Measurements from ENCODE around the gene SMYD3.
A peak's percentile ranks its signal among the peaks of the same experiment; 100 is the strongest.

SMYD3 gene

DNA sequence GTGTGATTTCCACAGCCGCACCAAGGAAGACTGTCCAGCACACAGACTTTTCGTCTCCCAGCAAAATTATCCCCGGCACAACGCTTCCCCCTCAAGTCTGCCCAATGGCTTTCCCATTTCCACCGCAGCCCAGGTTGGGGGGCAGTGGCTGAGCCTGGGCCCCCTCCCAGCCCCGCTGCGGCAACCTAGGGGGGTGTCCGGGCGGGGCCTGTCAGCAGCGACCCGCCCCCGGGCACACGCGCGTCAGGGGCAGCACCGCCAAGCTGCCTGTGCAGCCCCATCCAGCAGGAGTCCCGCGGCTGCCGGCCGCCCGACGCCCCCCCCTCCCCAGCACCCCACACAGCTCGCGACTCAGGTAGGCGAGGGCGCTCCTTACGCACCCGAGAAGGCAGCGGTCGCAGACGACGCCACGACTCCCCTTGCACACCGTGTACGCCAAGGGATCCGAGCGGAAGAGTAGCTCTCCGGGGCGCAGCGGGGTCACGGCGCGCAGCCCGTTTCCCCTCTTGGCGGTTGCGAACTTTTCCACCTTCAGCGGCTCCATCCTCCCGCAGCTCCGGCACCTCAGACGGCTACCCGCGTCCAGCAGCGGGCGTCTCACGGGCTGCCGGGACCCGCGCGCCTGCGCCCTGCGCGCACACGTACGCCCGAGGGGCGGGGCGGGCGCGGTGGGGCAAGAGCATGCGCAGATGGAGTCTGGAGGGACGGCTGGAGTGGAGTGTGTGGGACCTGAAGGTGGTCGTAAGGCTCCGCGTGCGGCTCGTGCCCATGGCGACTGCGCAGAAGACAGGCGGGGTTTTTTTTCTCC lies at the start of gene SMYD3:
Gene SMYD3, minus strand, starts transcription at position 606 of the 808 bp plus-strand sequence.
- peak; percentile 92 for DNase-seq

DNA sequence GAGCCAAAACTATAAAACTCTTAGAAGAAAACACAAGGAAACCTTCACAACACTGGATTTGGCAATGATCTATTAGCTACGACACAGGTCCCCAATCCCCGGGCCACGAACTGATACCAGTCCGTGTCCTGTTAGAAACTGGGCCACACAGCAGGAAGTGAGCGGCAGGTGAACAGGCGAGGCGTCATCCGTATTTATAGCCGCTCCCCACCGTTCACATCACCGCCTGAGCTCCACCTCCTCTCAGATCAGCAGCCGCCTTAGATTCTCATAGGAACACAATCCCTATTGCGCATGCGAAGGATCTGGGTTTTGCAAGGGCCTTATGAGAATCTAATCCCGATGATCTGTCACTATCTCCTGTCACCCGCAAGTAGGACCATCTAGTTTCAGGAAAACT lies 47.1 kb upstream of the SMYD3 start:
- no peak for DNase-seq

DNA sequence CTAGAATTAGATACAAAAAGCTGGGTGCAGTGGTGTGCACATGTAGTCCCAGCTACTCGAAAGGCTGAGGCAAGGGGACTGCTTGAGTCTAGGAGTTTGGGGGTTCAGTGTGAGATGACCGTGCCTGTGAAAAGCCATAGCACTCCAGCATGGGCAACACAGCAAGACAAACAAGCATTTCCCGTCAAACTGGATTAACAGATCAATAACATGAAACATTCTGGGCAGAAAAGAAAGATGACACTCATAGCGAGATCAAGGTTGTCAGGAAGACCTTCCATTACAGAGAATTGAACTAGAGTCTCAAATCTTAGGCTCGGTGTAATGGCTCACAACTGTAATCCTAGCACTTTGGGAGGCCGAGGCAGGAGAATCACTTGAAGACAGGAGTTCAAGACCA lies 45.0 kb upstream of the SMYD3 start:
- no peak for DNase-seq

DNA sequence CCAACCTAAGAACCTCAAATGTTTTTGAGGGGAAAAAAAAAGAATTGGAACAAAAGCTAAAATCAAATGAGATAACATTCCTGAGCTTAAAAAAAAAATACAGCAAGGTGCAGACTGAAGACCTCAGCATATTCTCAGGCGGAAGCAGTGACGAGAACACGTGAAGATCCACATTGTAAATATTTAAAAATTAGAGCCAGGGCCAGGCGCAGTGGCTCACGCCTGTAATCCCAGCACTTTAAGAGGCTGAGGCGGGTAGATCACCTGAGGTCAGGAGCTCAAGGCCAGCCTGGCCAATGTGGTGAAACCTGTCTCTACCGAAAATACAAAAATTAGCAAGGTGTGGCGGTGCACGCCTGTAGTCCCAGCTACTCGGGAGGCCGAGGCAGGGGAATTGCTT lies 43.3 kb upstream of the SMYD3 start:
- no peak for DNase-seq

DNA sequence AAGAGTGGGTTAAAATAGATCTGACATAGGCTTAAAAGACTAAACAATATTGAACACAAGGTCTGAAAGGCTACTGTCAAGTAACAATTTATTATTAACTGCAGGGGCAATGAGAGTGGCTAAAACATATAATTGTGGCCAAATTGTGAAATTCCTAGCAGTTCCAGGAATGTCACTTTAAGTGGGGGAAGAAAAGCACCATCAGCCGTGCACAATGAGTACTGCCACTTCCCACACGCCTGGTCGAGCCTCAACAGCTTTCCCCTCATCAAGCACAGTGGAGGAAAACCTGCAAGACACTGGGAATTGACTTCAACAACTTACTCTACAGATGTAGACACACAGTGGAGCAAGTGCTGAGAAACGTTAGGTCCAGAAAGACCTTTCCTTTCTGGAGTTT lies 42.6 kb upstream of the SMYD3 start:
- DNase-seq = no peak

DNA sequence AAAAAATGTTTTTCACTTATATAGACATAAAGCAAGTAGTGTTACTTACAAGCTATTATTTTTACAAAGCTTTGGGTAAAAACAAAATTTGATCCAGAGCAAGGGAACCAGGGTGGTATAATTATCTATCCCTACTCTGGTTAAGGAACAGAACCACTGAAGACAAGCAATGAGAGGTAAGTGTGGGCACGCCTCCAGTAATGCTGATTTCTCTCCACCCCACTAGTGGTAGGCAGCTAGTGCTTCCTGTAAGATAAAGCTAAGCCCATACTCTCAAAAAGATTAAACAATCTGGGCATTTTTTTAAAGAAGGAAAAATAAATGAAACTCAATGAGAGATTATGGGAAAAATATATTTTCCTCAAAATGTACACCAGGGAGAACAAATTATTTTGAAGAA lies 36.9 kb upstream of the SMYD3 start:
- no peak for DNase-seq

DNA sequence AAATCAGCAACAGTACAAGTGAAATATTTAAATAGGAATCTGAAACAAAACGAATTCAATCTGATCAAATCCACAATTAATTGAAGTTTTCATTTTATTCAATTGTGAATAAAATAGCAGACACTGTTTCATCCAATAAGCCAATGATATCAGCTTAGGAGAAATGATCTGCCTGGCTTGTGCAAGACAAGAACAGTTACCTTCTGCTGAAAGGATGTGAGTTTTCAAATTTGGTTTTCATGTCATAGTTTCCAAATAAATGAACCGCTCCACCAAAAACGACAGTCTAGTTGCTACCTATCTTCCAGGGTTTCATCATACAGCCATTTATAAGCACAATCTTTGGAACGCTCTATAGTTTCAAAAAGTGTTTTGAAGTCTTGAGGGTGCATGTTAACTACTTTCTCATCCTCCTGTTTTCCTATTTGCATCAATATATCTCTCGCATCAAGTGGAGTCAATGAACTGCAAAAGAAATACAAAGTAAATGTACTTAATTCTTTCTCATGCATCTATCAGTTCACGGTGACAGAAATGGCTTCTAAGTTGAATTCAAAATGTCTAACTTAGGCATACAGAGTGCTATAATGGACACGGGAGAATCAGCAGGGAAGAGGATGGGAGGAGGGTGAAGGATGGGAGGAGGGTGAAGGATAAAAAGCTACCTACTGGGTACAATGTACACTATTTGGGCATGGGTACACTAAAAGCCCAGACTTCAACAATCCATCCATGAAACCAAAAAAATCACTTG lies 33.8 kb upstream of the SMYD3 start:
- no peak for DNase-seq

DNA sequence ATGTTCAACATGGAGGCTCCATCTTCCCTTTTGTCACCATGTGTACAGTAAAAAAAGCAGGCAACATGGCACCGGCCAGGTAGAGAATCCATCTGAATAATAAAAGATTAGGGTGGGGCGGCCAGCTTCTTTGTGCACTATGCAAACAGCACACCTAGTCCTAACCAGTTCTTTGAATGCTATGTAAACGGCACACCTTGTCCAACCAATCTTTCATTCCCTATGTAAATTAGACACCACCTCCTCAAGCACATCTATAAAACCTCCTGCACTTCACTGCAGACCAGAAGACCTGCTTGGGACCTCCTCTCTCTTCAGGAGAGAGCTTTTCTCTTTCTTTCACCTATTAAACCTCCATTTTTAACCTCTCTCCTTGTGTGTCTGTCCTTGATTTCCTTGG lies 30.8 kb upstream of the SMYD3 start:
- DNase-seq = no peak

DNA sequence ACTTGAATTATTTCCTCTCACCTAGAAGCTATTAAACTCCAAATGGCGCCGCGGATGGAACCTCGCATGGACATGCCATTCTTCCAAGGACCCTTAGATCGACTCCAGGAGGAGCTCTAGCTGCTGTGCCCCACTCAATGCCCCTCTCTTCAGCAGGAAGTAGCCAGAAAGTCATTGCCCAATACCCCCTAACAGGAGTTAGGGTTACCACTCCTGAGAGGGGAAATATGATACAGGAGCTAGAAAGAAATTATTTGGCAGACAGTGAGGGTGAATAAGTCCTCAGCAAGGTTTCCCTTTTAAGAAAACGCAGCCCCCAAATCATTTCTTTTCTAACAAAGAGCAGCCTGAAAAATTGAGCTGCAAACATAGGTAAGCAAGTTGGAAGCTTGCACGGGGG lies 30.4 kb upstream of the SMYD3 start:
- DNase-seq = no peak

DNA sequence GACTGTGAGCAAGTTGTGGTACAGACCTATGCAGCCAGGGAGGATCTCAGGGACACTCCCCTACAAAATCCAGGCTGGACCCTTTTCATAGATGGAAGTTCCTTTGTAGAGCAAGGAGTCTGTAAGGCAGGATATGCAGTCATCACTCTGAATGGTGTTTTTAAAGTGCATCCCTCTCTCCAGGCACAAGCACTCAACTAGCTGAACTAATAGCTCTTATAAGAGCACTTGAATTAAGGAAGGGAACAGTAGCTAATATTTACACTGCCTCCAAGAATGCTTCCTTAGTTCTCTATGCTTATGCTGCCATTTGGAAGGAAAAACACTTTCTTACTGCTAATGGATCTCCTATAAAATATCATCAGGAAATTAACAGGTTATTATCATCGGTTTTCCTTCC lies 27.0 kb upstream of the SMYD3 start:
- peak; percentile 28 for DNase-seq

DNA sequence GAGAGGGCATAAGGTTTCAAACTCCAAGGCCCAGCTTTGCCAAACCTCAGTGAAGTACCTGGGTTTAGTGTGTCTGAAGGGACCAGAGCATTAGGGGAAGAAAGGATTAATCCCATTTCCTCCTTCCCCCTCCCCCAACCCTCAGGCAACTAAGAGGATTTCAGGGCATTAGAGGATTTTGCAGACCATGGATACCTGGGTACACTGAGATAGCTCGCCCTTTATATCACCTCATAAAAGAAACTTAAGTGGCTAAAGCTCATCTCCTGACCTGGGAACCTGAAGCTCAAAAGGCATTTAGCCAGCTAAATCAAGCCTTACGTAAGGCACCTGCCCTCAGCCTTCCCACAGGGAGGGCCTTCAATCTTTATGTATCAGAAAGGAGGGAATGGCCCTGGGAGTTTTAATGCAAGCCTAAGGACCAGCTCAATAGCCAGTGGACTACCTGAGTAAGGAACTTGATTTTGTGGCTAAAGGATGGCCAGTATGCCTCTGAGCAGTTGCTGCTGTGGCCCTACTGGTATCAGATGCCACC lies 26.4 kb upstream of the SMYD3 start:
- no peak for DNase-seq

DNA sequence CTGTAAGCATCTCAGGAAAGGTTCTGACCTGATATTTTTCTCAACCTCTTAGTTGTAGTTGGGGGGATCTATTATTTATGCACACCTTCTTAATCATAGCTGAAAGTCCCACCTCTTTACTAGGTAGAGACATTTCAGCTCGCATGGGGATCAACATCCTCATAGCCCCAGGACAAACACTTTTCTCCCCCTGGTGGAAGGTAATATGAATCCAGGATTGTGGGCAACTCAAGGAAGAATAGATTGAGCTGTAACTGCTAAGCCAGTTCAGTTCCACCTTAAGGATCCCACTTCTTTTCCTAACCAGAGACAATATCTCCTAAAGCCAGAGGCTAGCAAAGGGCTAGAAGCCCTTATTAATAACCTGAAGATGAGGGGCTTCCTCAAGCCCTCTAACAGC lies 25.4 kb upstream of the SMYD3 start:
- DNase-seq = no peak

DNA sequence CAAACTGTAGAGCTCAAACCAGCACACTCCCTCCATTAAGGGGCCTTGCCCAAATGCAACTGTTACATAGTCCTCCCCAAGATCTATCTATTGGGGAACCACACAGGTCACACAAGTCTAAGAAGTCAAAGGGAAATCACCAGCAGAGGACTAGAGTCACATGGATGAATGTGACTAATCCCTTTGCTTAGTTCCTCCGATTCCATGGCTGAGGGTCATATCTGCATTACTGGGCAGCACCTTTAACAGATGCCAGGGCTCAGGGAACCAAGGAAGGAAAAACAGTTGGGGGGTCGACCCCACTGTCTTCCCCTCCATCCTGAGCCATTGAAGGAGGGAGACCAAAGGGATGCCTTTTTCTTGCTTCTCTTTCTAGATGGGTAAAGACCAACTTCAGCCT lies 23.4 kb upstream of the SMYD3 start:
- DNase-seq = no peak

DNA sequence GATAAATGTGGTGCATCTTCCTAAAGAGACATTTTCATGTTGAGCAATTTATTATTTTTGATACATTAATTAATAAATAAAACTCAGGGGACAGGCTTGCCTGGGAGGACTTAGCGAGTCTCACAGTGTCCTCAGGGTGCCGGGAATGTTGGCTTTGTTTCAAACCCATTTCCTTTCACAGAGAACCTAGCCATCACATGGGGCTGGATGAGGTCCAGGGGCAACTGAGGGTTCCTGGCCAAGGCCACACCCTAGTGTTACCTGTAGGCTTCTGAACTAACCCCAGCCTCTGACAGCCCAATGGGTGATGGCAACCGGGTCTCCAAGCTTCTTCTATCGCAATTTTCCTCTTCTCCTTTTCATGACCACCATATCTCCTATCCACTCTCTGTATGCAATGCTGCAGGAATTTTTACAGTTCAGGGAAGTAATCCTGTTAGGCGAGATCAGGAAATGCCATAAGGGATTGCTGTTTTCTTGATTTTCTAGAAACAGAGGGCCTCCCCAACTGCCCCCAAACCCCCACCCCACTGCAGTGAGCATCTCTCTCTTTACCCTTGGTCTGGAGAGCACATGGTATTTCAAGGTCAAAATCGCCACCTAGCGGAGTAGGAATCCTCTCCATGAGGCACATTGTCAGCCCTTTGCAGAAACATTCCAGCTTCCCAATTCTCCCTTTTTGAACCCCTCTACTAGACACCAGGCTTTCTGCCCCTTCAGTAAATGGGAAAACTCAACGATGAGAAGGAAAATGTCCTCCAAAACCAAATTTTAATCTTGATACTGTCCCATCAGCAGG lies 22.1 kb upstream of the SMYD3 start:
- peak; percentile 29 for DNase-seq

DNA sequence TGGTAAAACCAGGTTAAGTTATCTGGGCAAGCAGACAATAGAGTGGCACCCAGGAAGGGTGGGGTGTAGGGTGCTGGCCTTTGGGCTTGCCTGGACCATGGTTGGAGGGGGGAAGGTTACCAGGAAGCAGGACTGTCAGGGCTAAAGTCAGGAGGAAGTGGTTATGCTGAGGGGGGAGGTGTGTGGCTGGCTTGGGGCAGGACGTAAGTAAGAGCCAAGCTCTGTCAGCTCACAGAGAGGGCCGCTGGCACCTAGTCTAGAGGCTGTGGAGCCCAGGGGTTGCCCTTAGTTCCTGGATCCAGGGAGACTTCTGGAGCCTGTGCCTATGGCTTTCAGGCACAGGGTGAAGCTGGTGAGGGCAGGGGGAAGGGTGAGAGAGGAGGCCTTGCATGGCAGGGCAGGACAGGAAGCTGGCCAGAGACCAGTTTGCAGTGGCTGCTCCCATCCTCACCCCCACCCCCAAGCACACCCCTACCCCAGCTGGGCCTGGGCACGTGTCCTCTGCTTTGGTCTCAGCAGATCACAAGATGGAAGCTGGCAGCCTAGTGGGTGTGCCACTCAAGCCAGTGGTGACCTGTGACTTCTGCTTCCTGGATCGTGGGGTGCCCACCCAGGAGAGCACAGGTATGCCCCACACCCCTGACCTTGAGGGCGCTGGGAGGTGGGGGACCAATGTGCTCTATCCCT lies 20.5 kb upstream of the SMYD3 start:
- DNase-seq = peak; percentile 50

DNA sequence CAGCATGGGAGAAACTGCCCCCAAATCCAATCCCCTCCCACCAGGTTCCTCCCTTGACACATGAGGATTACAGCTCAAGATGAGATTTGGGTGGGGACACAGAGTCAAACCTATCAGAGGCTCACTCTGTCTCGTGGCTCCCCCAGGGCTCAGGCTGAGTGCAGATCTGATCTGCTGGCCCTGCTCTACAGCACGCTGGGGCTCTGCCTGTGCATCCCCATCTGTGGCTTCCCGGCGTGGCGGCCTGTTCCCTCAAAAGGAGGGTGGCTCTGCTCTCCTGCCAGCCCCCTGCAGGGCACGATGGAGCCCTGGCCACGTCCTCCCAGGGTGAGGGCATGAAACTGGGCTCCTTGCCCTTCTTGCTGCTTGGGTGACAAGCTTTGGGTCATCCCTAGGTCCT lies 19.8 kb upstream of the SMYD3 start:
- DNase-seq = peak; percentile 49

DNA sequence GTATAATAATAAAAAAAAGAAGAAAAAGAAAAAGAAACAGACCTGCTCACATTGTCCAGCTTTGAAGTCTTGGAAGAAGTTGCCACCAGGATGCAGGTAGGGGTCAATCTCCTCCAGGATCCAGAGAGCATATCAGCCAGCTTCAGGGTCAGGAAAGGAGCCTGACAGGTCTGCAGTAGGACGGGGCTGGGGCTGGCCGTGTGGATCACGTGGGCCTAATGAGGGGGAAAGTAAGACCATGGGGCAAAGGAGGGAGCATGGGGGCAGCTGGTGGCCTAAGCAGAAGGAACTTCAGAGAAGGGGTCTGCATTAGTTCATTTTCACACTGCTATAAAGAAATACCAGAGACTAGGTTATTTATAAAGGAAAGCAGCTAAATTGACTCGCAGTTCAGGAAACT lies 19.3 kb upstream of the SMYD3 start:
- peak; percentile 34 for DNase-seq

DNA sequence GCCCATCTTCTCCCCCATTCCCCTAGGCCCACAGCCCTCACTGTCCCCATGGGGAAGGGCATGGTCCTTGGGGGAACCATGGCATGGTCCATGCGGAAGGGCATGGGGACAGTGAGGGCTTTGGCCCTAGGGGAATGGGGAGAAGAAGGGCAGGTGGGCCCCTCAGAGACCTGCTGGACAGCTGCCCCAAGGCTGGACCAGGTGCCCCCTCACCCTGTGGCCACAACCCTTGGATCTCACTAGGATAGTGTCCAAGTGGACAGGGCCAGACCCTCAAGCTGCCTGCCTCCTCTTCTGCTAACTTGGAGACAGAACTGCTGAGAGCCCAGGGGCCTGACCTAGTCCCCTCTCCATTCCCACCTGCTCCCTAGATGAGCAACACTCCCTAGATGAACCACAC lies 12.4 kb upstream of the SMYD3 start:
- DNase-seq = no peak

DNA sequence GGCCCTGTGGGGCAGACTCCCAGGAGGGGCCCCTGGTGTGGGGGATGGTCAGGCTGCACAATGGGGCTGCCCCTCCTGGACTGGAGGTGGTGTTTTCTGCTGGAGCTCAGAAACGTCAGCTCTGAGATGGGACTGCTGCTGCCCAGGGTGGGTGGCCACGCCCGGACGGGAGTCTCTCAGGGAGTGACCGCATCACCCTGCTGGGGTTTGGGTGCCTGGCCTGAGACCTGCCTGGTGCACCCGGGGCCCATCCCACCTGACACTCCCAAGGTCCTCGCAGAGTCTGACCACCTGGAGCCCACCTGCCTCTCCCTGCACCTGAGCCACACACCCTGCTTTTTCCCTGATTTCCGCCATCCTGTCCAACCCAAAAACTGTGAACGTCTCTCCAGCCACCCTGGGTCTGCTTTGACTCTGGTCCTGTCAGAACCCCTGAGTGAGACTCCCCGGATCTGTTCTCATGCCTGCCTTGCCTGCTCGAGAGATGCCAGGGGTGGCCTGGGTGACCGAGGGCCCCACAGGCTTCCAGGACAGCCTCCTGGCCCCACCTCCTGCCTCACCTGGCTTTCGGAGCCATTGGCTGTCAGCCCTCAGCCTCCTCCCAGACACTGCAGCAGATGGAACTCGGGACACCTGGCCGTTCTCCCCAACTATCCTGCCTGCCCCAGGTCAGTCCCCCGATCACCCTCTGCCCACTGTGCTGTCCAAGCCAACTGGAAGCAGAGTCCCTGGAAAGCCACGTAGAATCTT lies 11.6 kb upstream of the SMYD3 start:
- peak; percentile 42 for DNase-seq

DNA sequence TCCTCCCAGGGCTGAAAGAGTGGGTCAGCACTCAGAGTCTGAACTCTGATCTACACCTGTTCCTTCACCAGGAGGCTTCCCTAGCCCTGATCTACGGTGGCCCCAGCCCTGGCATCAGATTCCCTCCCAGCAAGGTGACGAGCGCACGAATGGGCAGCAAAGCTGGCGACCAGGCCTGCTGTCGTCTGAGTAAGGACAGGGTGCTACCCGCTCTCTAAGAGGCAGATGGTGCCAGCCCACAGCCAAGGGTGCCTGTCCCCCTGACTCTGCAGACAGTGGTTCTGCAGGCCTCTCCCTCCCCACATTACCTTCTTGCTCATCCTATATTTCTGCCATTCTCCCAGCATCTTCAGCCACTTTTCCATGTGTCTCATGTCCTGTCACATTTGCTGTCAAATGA lies 10.3 kb upstream of the SMYD3 start:
- peak; percentile 32 for DNase-seq

DNA sequence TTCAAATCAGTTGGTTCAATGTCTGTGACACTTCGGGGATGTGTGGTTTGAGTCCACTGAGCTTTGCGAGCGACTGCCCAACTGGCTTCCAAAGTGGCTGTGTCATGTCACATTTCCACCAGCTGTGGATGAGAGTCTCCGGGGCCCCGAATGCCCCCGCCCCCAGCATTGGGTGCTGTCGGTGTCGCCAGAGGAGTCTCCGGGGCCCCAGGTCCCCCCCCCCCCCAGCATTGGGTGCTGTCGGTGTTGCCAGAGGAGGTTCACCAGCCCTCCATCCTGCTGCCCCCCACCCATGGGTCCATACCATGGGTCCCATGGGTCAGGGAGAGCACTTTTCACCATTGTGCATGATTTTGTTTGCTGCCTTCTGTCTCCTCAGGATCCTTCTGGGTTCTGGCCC lies 9.0 kb upstream of the SMYD3 start:
- no peak for DNase-seq

DNA sequence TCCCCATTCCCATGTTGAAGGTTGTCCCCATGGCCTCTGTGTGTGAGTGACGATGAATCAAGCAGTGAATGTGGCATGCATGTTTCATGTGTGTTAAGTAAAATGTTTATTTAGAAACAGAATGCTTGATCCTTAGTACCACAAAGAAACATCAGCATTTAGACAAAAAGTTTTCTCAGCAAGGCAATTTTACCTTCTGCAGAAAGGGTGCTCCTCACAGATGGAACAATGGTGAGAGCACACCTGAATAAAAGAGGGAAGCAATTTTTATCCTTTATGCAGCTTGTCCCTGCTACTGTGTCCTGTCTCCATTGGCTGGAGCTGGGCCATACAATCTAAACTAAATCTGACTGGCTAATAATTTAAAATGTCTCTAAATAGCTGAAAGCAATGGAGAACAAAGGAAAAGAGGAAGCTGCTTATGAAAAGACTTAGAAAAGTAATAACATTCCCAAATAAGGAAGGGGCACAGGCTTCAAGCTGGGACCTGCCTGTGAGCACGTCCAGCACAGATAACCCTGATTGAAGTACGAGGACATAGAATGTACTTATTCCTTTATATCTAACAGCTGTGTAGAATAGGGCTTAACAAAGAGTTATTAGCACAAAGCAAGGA lies 8.4 kb upstream of the SMYD3 start:
- DNase-seq = no peak

All from islet precursor cell (in vitro differentiated cells).